ENCODE results near the gene C14orf180. TPM values are rescaled to one million over a fixed set of nuclear protein-coding genes. Genes with fewer than 3 reads are reported as not detected.

The C14orf180 gene
- polyA plus RNA-seq, 1 experiment: not detected

GRCh38 chr14:104639471-104639870, 59.9 kb downstream of the C14orf180 start:
- H3K9me3 ChIP-seq (ENCODE audit: control insufficient read depth, insufficient read depth, low read length): no peaks in the 10 kb centered on the region
- DNase-seq (ENCODE audit: low read depth, low spot score): no peak
- H3K27me3 ChIP-seq (ENCODE audit: control insufficient read depth, insufficient read depth, low read length): peaks cover 13% of the 10 kb centered on the region
- TF ChIP-seq CTCF (IDR thresholded peaks at IDR 0.05; ENCODE audit: low read depth, low read length): no peak
- no peak overlapping the region for H3K27ac ChIP-seq (ENCODE audit: low read depth, low read length)
- CTCF ChIA-PET: interaction anchor here (0.9 kb wide), 1 partner anchor 563 kb away, joined by 3 read pairs; no protein-coding TSS in a partner anchor
- H3K4me3 ChIP-seq (ENCODE audit: low read depth, low read length): no peak overlapping the region
- POLR2A ChIA-PET: interaction anchor here (0.6 kb wide), 1 partner anchor 30 kb away, joined by 4 read pairs; no protein-coding TSS in a partner anchor

Other genes with a start within 250 kb of the C14orf180 start
- gene TMEM179, start 25.0 kb downstream of the C14orf180 start, polyA plus RNA-seq (2011; rRNA removed): 0.10 TPM in 1 of 2 replicates, not detected in the other
- gene INF2, start 109.9 kb downstream of the C14orf180 start, polyA plus RNA-seq (2011; rRNA removed): 14.9 and 18.9 TPM in 2 replicates
- 2.8 and 4.2 TPM in 2 replicates for gene ADSS1, start 144.5 kb downstream of the C14orf180 start, polyA plus RNA-seq (2011; rRNA removed)
- gene SIVA1, start 173.4 kb downstream of the C14orf180 start, polyA plus RNA-seq (2011; rRNA removed): 49.7 and 75.3 TPM in 2 replicates
- 104 and 129 TPM in 2 replicates for gene AKT1, start 216.0 kb downstream of the C14orf180 start, polyA plus RNA-seq (2011; rRNA removed)
- gene ZBTB42, start 221.3 kb downstream of the C14orf180 start, polyA plus RNA-seq (2011; rRNA removed): 1.6 and 2.5 TPM in 2 replicates